Mammary epithelial cell (primary cell): ENCODE results near the gene NFKB1.

Experiments
- CTCF ChIP-seq, 2 donors: IDR thresholded peaks in 1 of 2; conservative IDR thresholded peaks in 1 of 2; 2 replicates each; pipeline ENCODE4 v1.5.1; 2011 to 2012; ENCODE audit warnings: inconsistent platforms in 2 of 2, low read length in 2 of 2, mild to moderate bottlenecking in 2 of 2, control low read depth in 1 of 2, low read depth in 1 of 2; ENCODE audit not compliant: insufficient read depth in 1 of 2; ENCODE audit errors: extremely low read depth in 1 of 2
- EZH2 ChIP-seq: IDR thresholded peaks from 2 replicates; pipeline ENCODE4 v1.6.1; 2012; ENCODE audit warnings: low read length, inconsistent platforms, borderline replicate concordance

- no peak for TF ChIP-seq CTCF (conservative IDR thresholded peaks at IDR 0.05 in 1 of 2, IDR thresholded peaks at IDR 0.05 in 1 of 2; ENCODE audit: extremely low read depth in 1 of 2, insufficient read depth in 1 of 2, low read depth in 1 of 2, low read length in 2 of 2)
- no peak for TF ChIP-seq EZH2
These were observed 3.8 kb downstream of the NFKB1 start for GRCh38 chr4:102504941-102505340.
